ENCODE measurements around the gene SH2D4B.

Gene SH2D4B

GRCh38 chr10:80642661-80643060, 105.0 kb downstream of the SH2D4B start:
- no peak for ATAC-seq
- TF ChIP-seq ISL1 (CRISPR knock-in tag; IDR thresholded peaks at IDR 0.05) (no peak), CSRNP3 (CRISPR knock-in tag; IDR thresholded peaks at IDR 0.05) (no peak), CREB5 (CRISPR knock-in tag; IDR thresholded peaks at IDR 0.05; ENCODE audit: low read depth) (no peak), TOX (CRISPR knock-in tag; IDR thresholded peaks at IDR 0.05; ENCODE audit: borderline replicate concordance) (no peak), SNAI2 (CRISPR knock-in tag; IDR thresholded peaks at IDR 0.05) (no peak), ZFP30 (CRISPR knock-in tag; IDR thresholded peaks at IDR 0.05) (no peak), ZNF8 (CRISPR knock-in tag; IDR thresholded peaks at IDR 0.05) (no peak), RARB (CRISPR knock-in tag; IDR thresholded peaks at IDR 0.05) (no peak), OSR1 (CRISPR knock-in tag; IDR thresholded peaks at IDR 0.05) (no peak), PPARA (CRISPR knock-in tag; IDR thresholded peaks at IDR 0.05; ENCODE audit: borderline replicate concordance) (no peak), ZFP3 (CRISPR knock-in tag; IDR thresholded peaks at IDR 0.05) (no peak)
- TF ChIP-seq, protein P1, sequence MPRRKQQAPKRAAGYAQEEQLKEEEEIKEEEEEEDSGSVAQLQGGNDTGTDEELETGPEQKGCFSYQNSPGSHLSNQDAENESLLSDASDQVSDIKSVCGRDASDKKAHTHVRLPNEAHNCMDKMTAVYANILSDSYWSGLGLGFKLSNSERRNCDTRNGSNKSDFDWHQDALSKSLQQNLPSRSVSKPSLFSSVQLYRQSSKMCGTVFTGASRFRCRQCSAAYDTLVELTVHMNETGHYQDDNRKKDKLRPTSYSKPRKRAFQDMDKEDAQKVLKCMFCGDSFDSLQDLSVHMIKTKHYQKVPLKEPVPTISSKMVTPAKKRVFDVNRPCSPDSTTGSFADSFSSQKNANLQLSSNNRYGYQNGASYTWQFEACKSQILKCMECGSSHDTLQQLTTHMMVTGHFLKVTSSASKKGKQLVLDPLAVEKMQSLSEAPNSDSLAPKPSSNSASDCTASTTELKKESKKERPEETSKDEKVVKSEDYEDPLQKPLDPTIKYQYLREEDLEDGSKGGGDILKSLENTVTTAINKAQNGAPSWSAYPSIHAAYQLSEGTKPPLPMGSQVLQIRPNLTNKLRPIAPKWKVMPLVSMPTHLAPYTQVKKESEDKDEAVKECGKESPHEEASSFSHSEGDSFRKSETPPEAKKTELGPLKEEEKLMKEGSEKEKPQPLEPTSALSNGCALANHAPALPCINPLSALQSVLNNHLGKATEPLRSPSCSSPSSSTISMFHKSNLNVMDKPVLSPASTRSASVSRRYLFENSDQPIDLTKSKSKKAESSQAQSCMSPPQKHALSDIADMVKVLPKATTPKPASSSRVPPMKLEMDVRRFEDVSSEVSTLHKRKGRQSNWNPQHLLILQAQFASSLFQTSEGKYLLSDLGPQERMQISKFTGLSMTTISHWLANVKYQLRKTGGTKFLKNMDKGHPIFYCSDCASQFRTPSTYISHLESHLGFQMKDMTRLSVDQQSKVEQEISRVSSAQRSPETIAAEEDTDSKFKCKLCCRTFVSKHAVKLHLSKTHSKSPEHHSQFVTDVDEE (CRISPR knock-in tag; IDR thresholded peaks at IDR 0.05): no peak

DNA sequence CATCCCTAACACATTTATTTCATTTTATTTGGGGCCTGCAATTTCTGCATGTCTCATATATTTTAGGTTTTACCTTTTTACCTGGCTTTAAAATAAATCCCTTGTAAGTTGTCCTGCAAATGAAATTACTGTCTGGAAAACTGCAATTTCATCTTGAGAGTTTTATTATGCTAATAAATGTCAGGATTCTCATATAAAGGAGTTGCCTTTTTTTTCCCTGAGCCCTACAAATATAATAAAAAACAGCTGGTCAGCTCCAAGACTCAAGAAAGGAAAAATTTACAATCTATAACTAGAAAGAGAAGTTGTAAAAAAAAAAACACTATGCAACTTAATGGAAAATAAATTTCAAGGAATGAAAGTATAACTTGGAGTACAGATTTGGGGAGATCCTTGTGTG, 108.7 kb downstream of the SH2D4B start:
- TF ChIP-seq CSRNP3 (CRISPR knock-in tag; IDR thresholded peaks at IDR 0.05) (no peak), ARNTL (CRISPR knock-in tag; IDR thresholded peaks at IDR 0.05; ENCODE audit: borderline replicate concordance, low read depth) (no peak), ESRRG (CRISPR knock-in tag; IDR thresholded peaks at IDR 0.05) (no peak), ZFP30 (CRISPR knock-in tag; IDR thresholded peaks at IDR 0.05) (no peak), CSDC2 (CRISPR knock-in tag; IDR thresholded peaks at IDR 0.05) (no peak), ZC3H10 (CRISPR knock-in tag; IDR thresholded peaks at IDR 0.05) (no peak), OSR1 (CRISPR knock-in tag; IDR thresholded peaks at IDR 0.05) (no peak), SNAI2 (CRISPR knock-in tag; IDR thresholded peaks at IDR 0.05) (no peak), ZNF70 (CRISPR knock-in tag; IDR thresholded peaks at IDR 0.05) (no peak), ISL1 (CRISPR knock-in tag; IDR thresholded peaks at IDR 0.05) (no peak)
- no peak for ATAC-seq

DNA sequence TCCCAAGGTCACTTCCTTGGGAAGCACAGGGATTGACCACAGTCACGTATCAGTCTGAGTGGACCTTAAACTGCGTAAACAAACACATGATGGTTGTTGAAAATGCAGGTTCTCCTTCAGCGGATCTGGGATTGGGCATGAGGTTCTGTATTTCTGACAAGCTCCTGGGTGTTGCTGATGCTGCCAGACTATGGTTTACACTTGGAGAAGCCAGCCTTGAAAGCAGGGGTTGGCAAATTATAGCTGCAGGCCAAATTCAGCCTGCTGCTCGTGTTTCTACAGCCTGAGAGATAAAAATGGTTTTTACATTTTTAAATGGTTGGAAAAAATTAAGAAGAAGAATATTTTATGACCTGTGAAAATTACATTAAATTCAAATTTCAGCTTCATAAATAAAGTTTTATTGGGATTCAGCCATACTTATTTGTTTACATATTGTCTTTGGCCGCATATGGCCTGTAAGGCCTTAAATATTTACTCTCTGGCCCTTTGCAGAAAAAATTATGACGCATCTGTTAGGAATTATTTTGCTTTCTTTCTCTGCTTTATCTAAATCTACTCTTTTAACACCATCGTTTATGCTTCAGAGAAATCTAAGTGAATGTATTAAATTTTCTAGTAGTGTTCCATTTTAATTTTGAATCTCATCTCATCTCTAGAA, 109.6 kb downstream of the SH2D4B start:
- TF ChIP-seq ZNF70 (CRISPR knock-in tag; IDR thresholded peaks at IDR 0.05) (no peak), PATZ1 (CRISPR knock-in tag; IDR thresholded peaks at IDR 0.05; ENCODE audit: borderline replicate concordance) (no peak), GLIS3 (CRISPR knock-in tag; IDR thresholded peaks at IDR 0.05) (no peak), RARB (CRISPR knock-in tag; IDR thresholded peaks at IDR 0.05) (no peak), CREB5 (CRISPR knock-in tag; IDR thresholded peaks at IDR 0.05; ENCODE audit: low read depth) (no peak)
- TF ChIP-seq, protein P1 (CRISPR knock-in tag; IDR thresholded peaks at IDR 0.05): no peak
- no peak for ATAC-seq
